H1 (cell line): ENCODE results near the gene DKK1. TPM values are rescaled to one million over a fixed set of nuclear protein-coding genes. Genes with fewer than 3 reads are reported as not detected.

ENCODE experiments used
- CTCF ChIA-PET: fragments of 300-600 bp; sonication (Branson Sonifier 250); formaldehyde crosslinking; loops from one replicate; lab custom pipeline; 2021; ENCODE audit not compliant: partially characterized antibody; lab: Charles Lee
- POLR2A ChIA-PET: fragments of 300-600 bp; sonication (Branson Sonifier 250); formaldehyde crosslinking; loops from one replicate; lab custom pipeline; 2021; ENCODE audit warnings: inconsistent platforms; ENCODE audit not compliant: partially characterized antibody; lab: Charles Lee
- DNase-seq, 2 experiments: peaks; one replicate each; pipeline versions ENCODE4 v3.0.0 to v3.0.0-alpha.2; 2010 to 2022; ENCODE audit warnings: low spot score in 2 of 2, low read depth in 1 of 2, mixed read lengths in 1 of 2
- FAIRE-seq: peaks from 2 replicates; lab custom pipeline; 2011; peaks lifted over from hg19 to GRCh38; lab: Jason Lieb, UNC
- H2AFZ ChIP-seq: 2 replicates; pipeline ENCODE4 v1.8.1; 2012; ENCODE audit warnings: low read length, inconsistent platforms
- H2AK5ac ChIP-seq: 2 replicates; pipeline ENCODE4 v1.6.1; 2013; ENCODE audit warnings: low read depth, low read length
- H2BK120ac ChIP-seq: replicated peaks from 2 replicates; pipeline ENCODE3; 2013; ENCODE audit warnings: low read depth, low read length, inconsistent platforms
- H2BK12ac ChIP-seq: 2 replicates; pipeline ENCODE4 v1.6.1; 2013; ENCODE audit warnings: low read depth, low read length
- H2BK15ac ChIP-seq: 2 replicates; pipeline ENCODE4 v1.6.1; 2013; ENCODE audit warnings: low read length
- H2BK20ac ChIP-seq: 2 replicates; pipeline ENCODE4 v1.6.1; 2013; ENCODE audit warnings: low read length
- H2BK5ac ChIP-seq: 2 replicates; pipeline ENCODE4 v1.6.1; 2013; ENCODE audit warnings: low read depth, low read length
- H3K14ac ChIP-seq: 2 replicates; pipeline ENCODE4 v1.6.1; 2013; ENCODE audit warnings: inconsistent platforms; ENCODE audit not compliant: insufficient read length
- H3K18ac ChIP-seq: 2 replicates; pipeline ENCODE4 v1.6.1; 2013; ENCODE audit warnings: low read length; ENCODE audit errors: extremely low read depth
- H3K23ac ChIP-seq: 2 replicates; pipeline ENCODE4 v1.6.1; 2013; ENCODE audit warnings: inconsistent platforms; ENCODE audit not compliant: insufficient read length
- H3K23me2 ChIP-seq: 2 replicates; pipeline ENCODE4 v1.6.1; 2013; ENCODE audit warnings: low read depth, low read length
- H3K27ac ChIP-seq: 2 replicates; pipeline ENCODE4 v1.6.1; 2011; ENCODE audit warnings: low read depth, low read length, inconsistent platforms
- H3K27me3 ChIP-seq, 4 experiments: replicated peaks in 1 of 4; 1 replicate in 1 of 4; 2 replicates in 3 of 4; pipeline versions ENCODE4 v1.6.1 to v1.8.1; 2011 to 2013; ENCODE audit warnings: low read length in 3 of 4, mild to moderate bottlenecking in 3 of 4, inconsistent platforms in 2 of 4, mixed read lengths in 2 of 4, moderate library complexity in 1 of 4; ENCODE audit not compliant: control insufficient read depth in 3 of 4, insufficient read depth in 3 of 4; ENCODE audit errors: extremely low read depth in 1 of 4
- H3K36me3 ChIP-seq, 4 experiments: 2 replicates each; pipeline versions ENCODE4 v1.6.1 to v1.8.1; 2011 to 2013; ENCODE audit warnings: mild to moderate bottlenecking in 4 of 4, low read length in 3 of 4, moderate library complexity in 2 of 4, control low read depth in 1 of 4, inconsistent platforms in 1 of 4; ENCODE audit not compliant: insufficient read depth in 4 of 4, control insufficient read depth in 2 of 4
- H3K4ac ChIP-seq: replicated peaks from 2 replicates; pipeline ENCODE3; 2013; ENCODE audit warnings: low read length, low read depth, mixed read lengths, inconsistent platforms; ENCODE audit not compliant: insufficient read length
- H3K4me1 ChIP-seq, 4 experiments: replicated peaks in 1 of 4; 1 replicate in 1 of 4; 2 replicates in 3 of 4; pipeline versions ENCODE4 v1.6.1 to v1.8.1; 2011 to 2013; ENCODE audit warnings: low read length in 3 of 4, inconsistent platforms in 2 of 4, mixed read lengths in 1 of 4; ENCODE audit not compliant: insufficient read depth in 4 of 4, control insufficient read depth in 3 of 4
- H3K4me2 ChIP-seq, 2 experiments: 2 replicates each; pipeline versions ENCODE4 v1.6.1 to v1.8.1; 2011 to 2013; ENCODE audit warnings: low read depth in 2 of 2, low read length in 2 of 2, control low read depth in 1 of 2, inconsistent platforms in 1 of 2, mild to moderate bottlenecking in 1 of 2; ENCODE audit not compliant: insufficient read depth in 1 of 2
- H3K4me3 ChIP-seq, 4 experiments: fragments of 200-600, 300-600 bp in 1 of 4; sonication (generic), shearing (Covaris generic), sonication (Bioruptor Twin) in 1 of 4; 2 replicates each; pipeline versions ENCODE4 v1.5.1 to v1.8.1; 2011 to 2016; ENCODE audit warnings: low read length in 4 of 4, low read depth in 3 of 4, control low read depth in 2 of 4, inconsistent platforms in 2 of 4, mild to moderate bottlenecking in 2 of 4, mixed read lengths in 1 of 4, moderate library complexity in 1 of 4; ENCODE audit not compliant: insufficient read depth in 2 of 4; ENCODE audit errors: extremely low read depth in 1 of 4
- H3K56ac ChIP-seq: replicated peaks from 2 replicates; pipeline ENCODE3; 2013; ENCODE audit warnings: low read depth, mild to moderate bottlenecking, mixed read lengths, low read length, inconsistent platforms; ENCODE audit not compliant: insufficient read length
- H3K79me1 ChIP-seq: 2 replicates; pipeline ENCODE4 v1.6.1; 2013; ENCODE audit warnings: low read depth, low read length, control low read depth
- H3K79me2 ChIP-seq, 2 experiments: 2 replicates each; pipeline versions ENCODE4 v1.6.1 to v1.8.1; 2012 to 2013; ENCODE audit warnings: low read length in 2 of 2, mild to moderate bottlenecking in 2 of 2, inconsistent platforms in 1 of 2; ENCODE audit not compliant: insufficient read depth in 2 of 2, control insufficient read depth in 1 of 2
- H3K9ac ChIP-seq, 4 experiments: replicated peaks in 1 of 4; 1 replicate in 1 of 4; 2 replicates in 3 of 4; pipeline versions ENCODE4 v1.6.1 to v1.8.1; 2011 to 2013; ENCODE audit warnings: low read depth in 3 of 4, low read length in 3 of 4, control low read depth in 2 of 4, mild to moderate bottlenecking in 2 of 4, moderate library complexity in 2 of 4, inconsistent platforms in 1 of 4; ENCODE audit errors: extremely low read depth in 1 of 4
- H3K9me3 ChIP-seq, 2 experiments: 2 replicates each; pipeline versions ENCODE4 v1.6.1 to v1.8.1; 2012 to 2013; ENCODE audit warnings: mild to moderate bottlenecking in 2 of 2, moderate library complexity in 2 of 2, control low read depth in 1 of 2, inconsistent platforms in 1 of 2, low read depth in 1 of 2, low read length in 1 of 2, mixed read lengths in 1 of 2; ENCODE audit not compliant: insufficient read depth in 2 of 2
- H4K20me1 ChIP-seq, 2 experiments: replicated peaks in 1 of 2; 2 replicates each; pipeline versions ENCODE3 to v1.8.1; 2011 to 2013; ENCODE audit warnings: inconsistent platforms in 2 of 2, low read length in 2 of 2, mild to moderate bottlenecking in 1 of 2; ENCODE audit not compliant: insufficient read depth in 2 of 2, control insufficient read depth in 1 of 2
- H4K5ac ChIP-seq: 2 replicates; pipeline ENCODE4 v1.6.1; 2013; ENCODE audit warnings: low read length, low read depth, mixed read lengths, inconsistent platforms; ENCODE audit not compliant: insufficient read length
- H4K8ac ChIP-seq: 2 replicates; pipeline ENCODE4 v1.8.0; 2013; ENCODE audit warnings: mild to moderate bottlenecking, moderate library complexity, low read length, inconsistent platforms; ENCODE audit not compliant: insufficient read depth; ENCODE audit errors: extremely low read depth
- H4K91ac ChIP-seq: replicated peaks from 2 replicates; pipeline ENCODE3; 2013; ENCODE audit warnings: low read length, mixed read lengths, inconsistent platforms; ENCODE audit not compliant: insufficient read length
- ATF3 ChIP-seq: IDR thresholded peaks from 2 replicates; pipeline ENCODE4 v1.6.1; 2011; ENCODE audit warnings: low read depth, mild to moderate bottlenecking, low read length; ENCODE audit not compliant: insufficient read depth
- CEBPB ChIP-seq: IDR thresholded peaks from 2 replicates; pipeline ENCODE4 v1.6.1; 2012; ENCODE audit warnings: low read depth, low read length
- CREB1 ChIP-seq: IDR thresholded peaks from 2 replicates; pipeline ENCODE4 v1.6.1; 2012; ENCODE audit warnings: inconsistent platforms
- FOSL1 ChIP-seq: IDR thresholded peaks from 2 replicates; pipeline ENCODE4 v1.6.1; 2011; ENCODE audit warnings: mild to moderate bottlenecking, low read depth, low read length, moderate library complexity; ENCODE audit not compliant: insufficient read depth
- RNF2 ChIP-seq: fragments of 200-900, 300-1000 bp; sonication (generic); IDR thresholded peaks from 2 replicates; pipeline ENCODE4 v1.7.1; 2016; ENCODE audit warnings: borderline replicate concordance, low read depth, mild to moderate bottlenecking, antibody characterized with exemption, low read length; ENCODE audit not compliant: poor library complexity, severe bottlenecking; ENCODE audit errors: missing control alignments
- SIN3A ChIP-seq, 2 experiments: IDR thresholded peaks in 1 of 2; conservative IDR thresholded peaks in 1 of 2; 2 replicates each; pipeline ENCODE4 v1.6.1; 2011 to 2012; ENCODE audit warnings: low read length in 2 of 2, improper control_type of control experiment in 1 of 2, low read depth in 1 of 2, mild to moderate bottlenecking in 1 of 2
- SIX5 ChIP-seq: IDR thresholded peaks from 2 replicates; pipeline ENCODE4 v1.6.1; 2011; ENCODE audit warnings: mild to moderate bottlenecking, low read depth, low read length
- SP4 ChIP-seq: IDR thresholded peaks from 2 replicates; pipeline ENCODE4 v1.6.1; 2012; ENCODE audit warnings: low read length, inconsistent platforms
- USF2 ChIP-seq: IDR thresholded peaks from 2 replicates; pipeline ENCODE4 v1.6.1; 2011; ENCODE audit warnings: low read length, improper control_type of control experiment
- YY1 ChIP-seq: IDR thresholded peaks from 2 replicates; pipeline ENCODE4 v1.6.1; 2011; ENCODE audit warnings: low read depth, mild to moderate bottlenecking, low read length
- ZNF274 ChIP-seq: IDR thresholded peaks from 2 replicates; pipeline ENCODE4 v1.7.0; 2012; ENCODE audit warnings: low read length, borderline replicate concordance; ENCODE audit errors: extremely low read depth
- WGBS, 2 experiments: shearing (Covaris generic) in 1 of 2; methylation state at CpG; one replicate each; pipeline versions ENCODE4 v1.1.6 to v1.1.7; 2013 to 2015; ENCODE audit warnings: low lambda C conversion rate in 2 of 2, mixed read lengths in 2 of 2, inconsistent platforms in 1 of 2, low coverage in 1 of 2, missing lambda C conversion rate in 1 of 2; ENCODE audit not compliant: insufficient replicate concordance in 2 of 2, insufficient coverage in 1 of 2, insufficient read length in 1 of 2; ENCODE audit errors: extremely low coverage in 1 of 2, missing lambda C conversion rate in 1 of 2; 5-methylcytosine and 5-hydroxymethylcytosine counted together
- polyA plus RNA-seq, 7 experiments: library from polyadenylated mRNA; depleted of rRNA in 3 of 7; stranded (reverse) in 5 of 7; unstranded in 2 of 7; fragments of >200 nt in 5 of 7; fragments of 200-250 nt in 2 of 7; gene quantifications; 1 replicate in 5 of 7; 2 replicates in 1 of 7; 4 replicates in 1 of 7; pipeline versions ENCODE4 v1.2.1 to v1.2.3, GENCODE V29; 2011 to 2013; ENCODE audit warnings: missing spikeins in 2 of 7, mixed read lengths in 2 of 7
- total RNA-seq: library from RNA; stranded (reverse); fragmentation: NEBNext Ultra II Directional; extraction: Animal tissue kit (Norgen Biotek cat#: 25700); gene quantifications from 2 replicates; pipeline ENCODE4 v1.2.1, GENCODE V29; 2021

The DKK1 gene
- total and polyA plus RNA-seq, 2 of the 8 experiments (the other 6 are each of a cell fraction or from before 2014, with no cell fraction given), result 0.36 to 0.61 TPM

- H4K20me1 ChIP-seq, result no peaks in the 10 kb centered on the region
- H3K79me2 ChIP-seq, result no peaks in the 10 kb centered on the region
- H3K18ac ChIP-seq, result no peak overlapping the region
- no peak overlapping the region for H2AFZ ChIP-seq
- H3K79me1 ChIP-seq, result no peaks in the 10 kb centered on the region
- H3K9me3 ChIP-seq, result no peaks in the 10 kb centered on the region
- DNase-seq, result no peak
- H3K9ac ChIP-seq, result no peak overlapping the region
- no peak overlapping the region for H2BK120ac ChIP-seq
- no peak overlapping the region for H3K4me3 ChIP-seq
- no peak overlapping the region for H3K4me2 ChIP-seq
- no peaks in the 10 kb centered on the region for H3K36me3 ChIP-seq
- no peaks in the 10 kb centered on the region for H3K27me3 ChIP-seq
- H4K8ac ChIP-seq, result no peak overlapping the region
- ChIA-PET POLR2A (no interaction called here), CTCF (interaction anchor here (0.9 to 1.1 kb wide), 2 partner anchors 14 to 245 kb away, joined by 3 read pairs; no protein-coding TSS in a partner anchor)
- no peak overlapping the region for H2BK20ac ChIP-seq
- 80% methylated on average over 1 of the region's 1 CpG; no CpG with 5 or more reads in 1 of the 2 experiments for WGBS, 2 experiments
- no peak overlapping the region for H2BK15ac ChIP-seq
- no peak overlapping the region for H4K91ac ChIP-seq
- FAIRE-seq, result no peak
- H2AK5ac ChIP-seq, result no peak overlapping the region
- H3K4me1 ChIP-seq, result no peaks in the 10 kb centered on the region
- H3K4ac ChIP-seq, result no peak overlapping the region
- no peak overlapping the region for H4K5ac ChIP-seq
- no peak overlapping the region for H3K14ac ChIP-seq
- no peak overlapping the region for H3K23ac ChIP-seq
- no peak overlapping the region for H3K27ac ChIP-seq
- TF ChIP-seq YY1, result no peak
- no peak for TF ChIP-seq ATF3
- no peak for TF ChIP-seq RNF2
- TF ChIP-seq FOSL1, result no peak
- no peak for TF ChIP-seq SIX5
- no peak for TF ChIP-seq ZNF274
- TF ChIP-seq CEBPB, result no peak
- no peak for TF ChIP-seq SP4
- no peak for TF ChIP-seq CREB1
- TF ChIP-seq USF2, result no peak
- TF ChIP-seq SIN3A (conservative IDR thresholded peaks at IDR 0.05 in 1 of 2, IDR thresholded peaks at IDR 0.05 in 1 of 2; ENCODE audit: low read depth in 1 of 2, low read length in 2 of 2), result no peak
- H2BK12ac ChIP-seq, result no peak overlapping the region
- H3K56ac ChIP-seq, result no peak overlapping the region
- H2BK5ac ChIP-seq, result no peak overlapping the region
- H3K23me2 ChIP-seq, result no peaks in the 10 kb centered on the region
These were observed 8.2 kb downstream of the DKK1 start for GRCh38 chr10:52322323-52322722.
